Measurements from ENCODE around the gene PTBP1. TPM values are rescaled to one million over a fixed set of nuclear protein-coding genes. Genes with fewer than 3 reads are reported as not detected.

Gene PTBP1
- total RNA-seq, 1 experiment from 2014 or later, result 680 TPM

DNA sequence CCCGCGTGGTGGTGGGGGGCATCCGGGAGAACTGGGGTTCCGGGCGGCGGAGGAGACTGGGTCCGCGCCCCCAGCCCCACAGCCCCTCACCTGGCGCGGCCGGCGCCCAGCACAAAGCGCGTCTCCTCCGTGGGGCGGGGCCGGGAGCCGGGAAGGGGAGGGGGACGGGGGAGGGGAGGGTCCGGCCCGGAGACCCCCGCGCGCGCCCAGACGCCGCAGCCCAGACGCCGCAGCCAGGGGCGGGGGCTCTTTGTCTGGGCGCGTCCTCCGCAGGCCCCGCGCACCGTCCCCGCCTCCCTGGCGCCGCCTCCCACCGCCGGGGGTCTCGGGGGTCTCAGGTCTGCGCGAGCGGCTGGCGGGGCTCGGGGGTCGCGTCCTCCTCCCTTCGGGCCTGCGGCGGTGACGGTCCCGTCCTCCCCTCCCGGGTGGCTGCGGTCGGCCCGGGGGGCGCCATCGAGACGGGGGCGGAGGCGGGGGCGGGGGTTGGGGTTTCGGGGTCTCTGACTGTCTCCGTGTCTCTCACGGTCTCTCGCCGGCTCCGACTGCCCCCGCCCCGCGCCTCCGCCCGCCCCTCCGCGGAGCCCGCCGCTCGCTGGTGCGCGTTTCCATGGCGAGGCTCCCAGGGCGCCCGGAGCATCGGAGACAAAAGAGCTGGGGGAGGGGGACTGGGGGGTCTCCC, 24.7 kb downstream of the PTBP1 start, which contains the start of gene PLPPR3:
PLPPR3 (minus strand) TSS at position 131 of the 679 bp plus-strand sequence. CDS start 396 bp downstream, outside the sequence.
- Mint-ChIP-seq H3K9me3 (no peaks in the 10 kb centered on the region), H3K27me3 (ENCODE audit: low read depth) (no peaks in the 10 kb centered on the region), H3K27ac (no peak within 1 kb of the TSS), H3K36me3 (no peaks in the 10 kb centered on the region; the same call in 1 of the 2 replicates), H3K4me1 (peaks cover 7% of the 10 kb centered on the region), H3K4me3 (peak within 1 kb of the TSS; percentile 66)
- TF ChIP-seq MXD4 (CRISPR knock-in tag; IDR thresholded peaks at IDR 0.05; ENCODE audit: borderline replicate concordance) (no peak), ELF4 (CRISPR knock-in tag; IDR thresholded peaks at IDR 0.05; ENCODE audit: low read depth) (no peak), SP1 (CRISPR knock-in tag; conservative IDR thresholded peaks at IDR 0.05) (peak; percentile 73), FOXK1 (CRISPR knock-in tag; IDR thresholded peaks at IDR 0.05) (no peak), ZNF121 (CRISPR knock-in tag; IDR thresholded peaks at IDR 0.05) (no peak), RELA (CRISPR knock-in tag; IDR thresholded peaks at IDR 0.05; ENCODE audit: borderline replicate concordance) (no peak)
- TF ChIP-seq, protein P1, sequence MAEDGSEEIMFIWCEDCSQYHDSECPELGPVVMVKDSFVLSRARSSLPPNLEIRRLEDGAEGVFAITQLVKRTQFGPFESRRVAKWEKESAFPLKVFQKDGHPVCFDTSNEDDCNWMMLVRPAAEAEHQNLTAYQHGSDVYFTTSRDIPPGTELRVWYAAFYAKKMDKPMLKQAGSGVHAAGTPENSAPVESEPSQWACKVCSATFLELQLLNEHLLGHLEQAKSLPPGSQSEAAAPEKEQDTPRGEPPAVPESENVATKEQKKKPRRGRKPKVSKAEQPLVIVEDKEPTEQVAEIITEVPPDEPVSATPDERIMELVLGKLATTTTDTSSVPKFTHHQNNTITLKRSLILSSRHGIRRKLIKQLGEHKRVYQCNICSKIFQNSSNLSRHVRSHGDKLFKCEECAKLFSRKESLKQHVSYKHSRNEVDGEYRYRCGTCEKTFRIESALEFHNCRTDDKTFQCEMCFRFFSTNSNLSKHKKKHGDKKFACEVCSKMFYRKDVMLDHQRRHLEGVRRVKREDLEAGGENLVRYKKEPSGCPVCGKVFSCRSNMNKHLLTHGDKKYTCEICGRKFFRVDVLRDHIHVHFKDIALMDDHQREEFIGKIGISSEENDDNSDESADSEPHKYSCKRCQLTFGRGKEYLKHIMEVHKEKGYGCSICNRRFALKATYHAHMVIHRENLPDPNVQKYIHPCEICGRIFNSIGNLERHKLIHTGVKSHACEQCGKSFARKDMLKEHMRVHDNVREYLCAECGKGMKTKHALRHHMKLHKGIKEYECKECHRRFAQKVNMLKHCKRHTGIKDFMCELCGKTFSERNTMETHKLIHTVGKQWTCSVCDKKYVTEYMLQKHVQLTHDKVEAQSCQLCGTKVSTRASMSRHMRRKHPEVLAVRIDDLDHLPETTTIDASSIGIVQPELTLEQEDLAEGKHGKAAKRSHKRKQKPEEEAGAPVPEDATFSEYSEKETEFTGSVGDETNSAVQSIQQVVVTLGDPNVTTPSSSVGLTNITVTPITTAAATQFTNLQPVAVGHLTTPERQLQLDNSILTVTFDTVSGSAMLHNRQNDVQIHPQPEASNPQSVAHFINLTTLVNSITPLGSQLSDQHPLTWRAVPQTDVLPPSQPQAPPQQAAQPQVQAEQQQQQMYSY (CRISPR knock-in tag; IDR thresholded peaks at IDR 0.05), result no peak
- POLR2A ChIA-PET, result no interaction called here
- DNase-seq (ENCODE audit: low spot score) (peak; percentile 63), ATAC-seq (peak; percentile 71)
- CTCF ChIA-PET, result interaction anchor here (0.6 kb wide), 1 partner anchor 80 kb away, joined by 3 read pairs; no protein-coding TSS in a partner anchor

DNA sequence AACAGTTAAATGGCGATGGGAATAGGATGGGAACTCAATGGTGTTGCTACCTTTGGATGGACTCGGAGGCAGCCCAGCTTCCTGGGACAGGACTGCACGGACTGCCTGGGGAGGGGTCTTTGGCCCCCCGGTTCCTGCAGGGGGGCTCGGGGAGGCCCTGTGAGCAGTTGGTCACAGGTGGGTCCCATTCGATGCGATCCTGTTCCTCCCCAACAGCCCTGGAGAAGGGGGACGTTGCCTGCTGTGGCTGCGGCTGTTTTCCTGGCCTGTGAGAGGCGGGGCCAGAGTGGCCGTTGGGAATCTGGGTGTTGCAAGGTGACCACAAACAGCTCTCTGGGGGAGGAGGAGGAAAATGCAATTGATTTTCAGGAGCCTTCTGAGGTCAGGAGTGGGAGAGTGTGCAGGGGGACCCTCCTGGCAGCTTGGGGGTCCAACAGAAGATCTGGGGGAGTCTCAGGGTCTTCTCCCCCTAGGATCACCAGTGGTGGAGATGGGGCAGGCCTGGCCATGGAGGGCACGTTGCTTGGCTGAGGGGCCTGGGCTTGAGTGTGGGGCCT, 26.4 kb downstream of the PTBP1 start:
- peaks cover 7% of the 10 kb centered on the region for H3K4me1 Mint-ChIP-seq
- no peaks in the 10 kb centered on the region for H3K9me3 Mint-ChIP-seq
- POLR2A ChIA-PET, result interaction anchor here (1.2 kb wide), 1 partner anchor 10 kb away, joined by 4 read pairs; no protein-coding TSS in a partner anchor
- no peak for ATAC-seq
- H3K27me3 Mint-ChIP-seq (ENCODE audit: low read depth), result no peaks in the 10 kb centered on the region
- H3K36me3 Mint-ChIP-seq, result no peaks in the 10 kb centered on the region
- CTCF ChIA-PET, result interaction anchor here (1.6 kb wide), 1 partner anchor 54 kb away, joined by 9 read pairs; no protein-coding TSS in a partner anchor
- DNase-seq (ENCODE audit: low spot score), result no peak
- H3K4me3 Mint-ChIP-seq, result peak overlapping the region; percentile 58
- TF ChIP-seq, protein P2, sequence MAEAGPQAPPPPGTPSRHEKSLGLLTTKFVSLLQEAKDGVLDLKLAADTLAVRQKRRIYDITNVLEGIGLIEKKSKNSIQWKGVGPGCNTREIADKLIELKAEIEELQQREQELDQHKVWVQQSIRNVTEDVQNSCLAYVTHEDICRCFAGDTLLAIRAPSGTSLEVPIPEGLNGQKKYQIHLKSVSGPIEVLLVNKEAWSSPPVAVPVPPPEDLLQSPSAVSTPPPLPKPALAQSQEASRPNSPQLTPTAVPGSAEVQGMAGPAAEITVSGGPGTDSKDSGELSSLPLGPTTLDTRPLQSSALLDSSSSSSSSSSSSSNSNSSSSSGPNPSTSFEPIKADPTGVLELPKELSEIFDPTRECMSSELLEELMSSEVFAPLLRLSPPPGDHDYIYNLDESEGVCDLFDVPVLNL (CRISPR knock-in tag; IDR thresholded peaks at IDR 0.05; ENCODE audit: borderline replicate concordance, low read depth), result no peak
- TF ChIP-seq ZNF232 (CRISPR knock-in tag; IDR thresholded peaks at IDR 0.05) (no peak), MYBL2 (CRISPR knock-in tag; IDR thresholded peaks at IDR 0.05) (no peak), MXD4 (CRISPR knock-in tag; IDR thresholded peaks at IDR 0.05; ENCODE audit: borderline replicate concordance) (no peak), ZNF219 (CRISPR knock-in tag; IDR thresholded peaks at IDR 0.05; ENCODE audit: borderline replicate concordance) (no peak), ETV6 (CRISPR knock-in tag; IDR thresholded peaks at IDR 0.05) (no peak), SMAD4 (CRISPR knock-in tag; IDR thresholded peaks at IDR 0.05) (no peak), NFATC4 (CRISPR knock-in tag; IDR thresholded peaks at IDR 0.05) (no peak), ESRRA (CRISPR knock-in tag; IDR thresholded peaks at IDR 0.05; ENCODE audit: borderline replicate concordance) (no peak)
- TF ChIP-seq, protein P3, sequence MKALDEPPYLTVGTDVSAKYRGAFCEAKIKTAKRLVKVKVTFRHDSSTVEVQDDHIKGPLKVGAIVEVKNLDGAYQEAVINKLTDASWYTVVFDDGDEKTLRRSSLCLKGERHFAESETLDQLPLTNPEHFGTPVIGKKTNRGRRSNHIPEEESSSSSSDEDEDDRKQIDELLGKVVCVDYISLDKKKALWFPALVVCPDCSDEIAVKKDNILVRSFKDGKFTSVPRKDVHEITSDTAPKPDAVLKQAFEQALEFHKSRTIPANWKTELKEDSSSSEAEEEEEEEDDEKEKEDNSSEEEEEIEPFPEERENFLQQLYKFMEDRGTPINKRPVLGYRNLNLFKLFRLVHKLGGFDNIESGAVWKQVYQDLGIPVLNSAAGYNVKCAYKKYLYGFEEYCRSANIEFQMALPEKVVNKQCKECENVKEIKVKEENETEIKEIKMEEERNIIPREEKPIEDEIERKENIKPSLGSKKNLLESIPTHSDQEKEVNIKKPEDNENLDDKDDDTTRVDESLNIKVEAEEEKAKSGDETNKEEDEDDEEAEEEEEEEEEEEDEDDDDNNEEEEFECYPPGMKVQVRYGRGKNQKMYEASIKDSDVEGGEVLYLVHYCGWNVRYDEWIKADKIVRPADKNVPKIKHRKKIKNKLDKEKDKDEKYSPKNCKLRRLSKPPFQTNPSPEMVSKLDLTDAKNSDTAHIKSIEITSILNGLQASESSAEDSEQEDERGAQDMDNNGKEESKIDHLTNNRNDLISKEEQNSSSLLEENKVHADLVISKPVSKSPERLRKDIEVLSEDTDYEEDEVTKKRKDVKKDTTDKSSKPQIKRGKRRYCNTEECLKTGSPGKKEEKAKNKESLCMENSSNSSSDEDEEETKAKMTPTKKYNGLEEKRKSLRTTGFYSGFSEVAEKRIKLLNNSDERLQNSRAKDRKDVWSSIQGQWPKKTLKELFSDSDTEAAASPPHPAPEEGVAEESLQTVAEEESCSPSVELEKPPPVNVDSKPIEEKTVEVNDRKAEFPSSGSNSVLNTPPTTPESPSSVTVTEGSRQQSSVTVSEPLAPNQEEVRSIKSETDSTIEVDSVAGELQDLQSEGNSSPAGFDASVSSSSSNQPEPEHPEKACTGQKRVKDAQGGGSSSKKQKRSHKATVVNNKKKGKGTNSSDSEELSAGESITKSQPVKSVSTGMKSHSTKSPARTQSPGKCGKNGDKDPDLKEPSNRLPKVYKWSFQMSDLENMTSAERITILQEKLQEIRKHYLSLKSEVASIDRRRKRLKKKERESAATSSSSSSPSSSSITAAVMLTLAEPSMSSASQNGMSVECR (CRISPR knock-in tag; IDR thresholded peaks at IDR 0.05; ENCODE audit: borderline replicate concordance), result no peak
- TF ChIP-seq, protein P4, sequence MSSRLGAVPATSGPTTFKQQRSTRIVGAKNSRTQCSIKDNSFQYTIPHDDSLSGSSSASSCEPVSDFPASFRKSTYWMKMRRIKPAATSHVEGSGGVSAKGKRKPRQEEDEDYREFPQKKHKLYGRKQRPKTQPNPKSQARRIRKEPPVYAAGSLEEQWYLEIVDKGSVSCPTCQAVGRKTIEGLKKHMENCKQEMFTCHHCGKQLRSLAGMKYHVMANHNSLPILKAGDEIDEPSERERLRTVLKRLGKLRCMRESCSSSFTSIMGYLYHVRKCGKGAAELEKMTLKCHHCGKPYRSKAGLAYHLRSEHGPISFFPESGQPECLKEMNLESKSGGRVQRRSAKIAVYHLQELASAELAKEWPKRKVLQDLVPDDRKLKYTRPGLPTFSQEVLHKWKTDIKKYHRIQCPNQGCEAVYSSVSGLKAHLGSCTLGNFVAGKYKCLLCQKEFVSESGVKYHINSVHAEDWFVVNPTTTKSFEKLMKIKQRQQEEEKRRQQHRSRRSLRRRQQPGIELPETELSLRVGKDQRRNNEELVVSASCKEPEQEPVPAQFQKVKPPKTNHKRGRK (CRISPR knock-in tag; IDR thresholded peaks at IDR 0.05; ENCODE audit: borderline replicate concordance), result no peak
- peak overlapping the region; percentile 72 for H3K27ac Mint-ChIP-seq
